GM23338 (cell line): ENCODE results near the gene NCSTN. TPM values are rescaled to one million over a fixed set of nuclear protein-coding genes. Genes with fewer than 3 reads are reported as not detected.

ENCODE experiments used
- ATAC-seq: fragments of 200-7000 bp; cut with Tn5 transposase; 3 replicates; pipeline ENCODE4 v1.9.1; 2020
- DNase-seq: peaks from one replicate; pipeline ENCODE4 v3.0.0-alpha.2; 2015; ENCODE audit warnings: low spot score
- H2AFZ ChIP-seq: fragments of 200-600 bp; sonication (generic); 2 replicates; pipeline ENCODE4 v1.8.0; 2016; ENCODE audit warnings: antibody characterized with exemption, mild to moderate bottlenecking, moderate library complexity
- H3F3A ChIP-seq: fragments of 200-600 bp; sonication (generic); replicated peaks from 2 replicates; pipeline ENCODE4 v1.8.0; 2017; ENCODE audit warnings: antibody characterized with exemption, mixed run types, low read depth
- H3K27ac ChIP-seq: fragments of 200-600 bp; sonication (generic); 2 replicates; pipeline ENCODE4 v1.6.1; 2016; ENCODE audit warnings: low read depth
- H3K27me3 ChIP-seq: fragments of 200-600 bp; sonication (generic); 2 replicates; pipeline ENCODE4 v1.8.0; 2016; ENCODE audit warnings: mild to moderate bottlenecking, mixed run types, moderate library complexity; ENCODE audit not compliant: insufficient read depth
- H3K36me3 ChIP-seq: fragments of 200-600 bp; sonication (generic); 2 replicates; pipeline ENCODE4 v1.8.0; 2016; ENCODE audit warnings: mild to moderate bottlenecking; ENCODE audit not compliant: insufficient read depth
- H3K4me1 ChIP-seq: fragments of 200-600 bp; sonication (generic); 2 replicates; pipeline ENCODE4 v1.8.0; 2016; ENCODE audit warnings: mild to moderate bottlenecking, moderate library complexity; ENCODE audit not compliant: insufficient read depth
- H3K4me2 ChIP-seq: fragments of 200-600 bp; sonication (generic); 2 replicates; pipeline ENCODE4 v1.7.1; 2017; ENCODE audit warnings: mixed run types
- H3K4me3 ChIP-seq: fragments of 200-600 bp; sonication (generic); 2 replicates; pipeline ENCODE4 v1.6.1; 2016; ENCODE audit warnings: mixed run types
- H3K79me2 ChIP-seq: fragments of 200-600 bp; sonication (generic); replicated peaks from 2 replicates; pipeline ENCODE4 v1.8.0; 2017; ENCODE audit warnings: mild to moderate bottlenecking; ENCODE audit not compliant: insufficient read depth
- H3K9me2 ChIP-seq: fragments of 200-600 bp; sonication (generic); 2 replicates; pipeline ENCODE4 v1.8.0; 2017; ENCODE audit not compliant: insufficient read depth
- H4K20me1 ChIP-seq: fragments of 200-600 bp; sonication (generic); replicated peaks from 2 replicates; pipeline ENCODE4 v1.8.0; 2017; ENCODE audit warnings: mild to moderate bottlenecking; ENCODE audit not compliant: insufficient read depth
- H3K27ac Mint-ChIP-seq: 2 replicates; pipeline ENCODE4 v1.8.0; 2020; ENCODE audit warnings: inconsistent platforms, mild to moderate bottlenecking, moderate library complexity, mixed read lengths
- H3K27me3 Mint-ChIP-seq: 3 replicates; pipeline ENCODE4 v1.8.0; 2022; ENCODE audit warnings: low read depth, mild to moderate bottlenecking, moderate library complexity, mixed read lengths, inconsistent platforms; ENCODE audit not compliant: insufficient read depth, poor library complexity
- H3K36me3 Mint-ChIP-seq: 3 replicates; pipeline ENCODE4 v1.8.0; 2021; ENCODE audit warnings: low read depth, mild to moderate bottlenecking, inconsistent platforms, moderate library complexity, mixed read lengths
- H3K4me1 Mint-ChIP-seq: 3 replicates; pipeline ENCODE4 v1.8.0; 2020; ENCODE audit warnings: mild to moderate bottlenecking, inconsistent platforms, mixed read lengths
- H3K4me3 Mint-ChIP-seq: 3 replicates; pipeline ENCODE4 v1.8.0; 2021; ENCODE audit warnings: moderate library complexity, mild to moderate bottlenecking, inconsistent platforms, mixed read lengths
- H3K9me3 Mint-ChIP-seq: 3 replicates; pipeline ENCODE4 v1.8.0; 2020; ENCODE audit warnings: moderate library complexity, mild to moderate bottlenecking, inconsistent platforms, mixed read lengths
- CREB1 ChIP-seq: fragments of 250-450 bp; sonication (Bioruptor Pico); IDR thresholded peaks from 2 replicates; pipeline ENCODE4 v1.5.0; 2020; ENCODE audit warnings: low read depth, mild to moderate bottlenecking, moderate library complexity
- ETS1 ChIP-seq: IDR thresholded peaks from 2 replicates; pipeline ENCODE4 v1.6.1; 2016; ENCODE audit warnings: antibody characterized with exemption
- EZH2 ChIP-seq: fragments of 200-600 bp; sonication (generic); IDR thresholded peaks from one replicate; pipeline ENCODE4 v1.8.0; 2017; ENCODE audit warnings: antibody characterized with exemption, mild to moderate bottlenecking, low read depth; ENCODE audit not compliant: unreplicated experiment
- EZH2phosphoT487 ChIP-seq: fragments of 200-600 bp; sonication (generic); IDR thresholded peaks from one replicate; pipeline ENCODE4 v1.8.1; 2018; ENCODE audit warnings: antibody characterized with exemption; ENCODE audit not compliant: unreplicated experiment
- JUNB ChIP-seq: IDR thresholded peaks from one replicate; pipeline ENCODE4 v1.6.1; 2016; ENCODE audit warnings: antibody characterized with exemption; ENCODE audit not compliant: unreplicated experiment
- NANOG ChIP-seq: IDR thresholded peaks from 2 replicates; pipeline ENCODE4 v1.6.1; 2016; ENCODE audit warnings: antibody characterized with exemption, borderline replicate concordance
- POLR2AphosphoS5 ChIP-seq: IDR thresholded peaks from 2 replicates; pipeline ENCODE4 v1.6.1; 2016; ENCODE audit warnings: antibody characterized with exemption, low read depth
- STAT1 ChIP-seq: IDR thresholded peaks from one replicate; pipeline ENCODE4 v1.6.1; 2016; ENCODE audit warnings: antibody characterized with exemption; ENCODE audit not compliant: unreplicated experiment
- ZNF114 ChIP-seq: fragments of 250-450 bp; sonication (Bioruptor Pico); IDR thresholded peaks from 2 replicates; pipeline ENCODE4 v1.5.0; 2020; ENCODE audit warnings: mild to moderate bottlenecking, moderate library complexity
- ZNF331 ChIP-seq: fragments of 250-450 bp; sonication (Bioruptor Pico); IDR thresholded peaks from 2 replicates; pipeline ENCODE4 v1.5.0; 2020; ENCODE audit warnings: low read depth, mild to moderate bottlenecking, moderate library complexity
- polyA plus RNA-seq: library from polyadenylated mRNA; unstranded; fragments of >200 nt; fragmentation: Nextera tagmentation; extraction: Ambion mirVana; gene quantifications from 2 replicates; pipeline ENCODE4 v1.2.1, GENCODE V29; 2016
- total RNA-seq: library from RNA; depleted of rRNA; stranded (reverse); fragments of >200 nt; shearing (Covaris generic); gene quantifications from 2 replicates; pipeline ENCODE4 v1.2.3, GENCODE V29; 2014
- TF ChIP-seq, protein P1 (sequence below), 2 experiments: fragments of 200-600 bp in 1 of 2; sonication (generic) in 1 of 2; conservative IDR thresholded peaks; 2 replicates each; pipeline versions ENCODE4 v1.5.1 to v1.6.1; 2016 to 2017; ENCODE audit warnings: antibody characterized with exemption in 2 of 2, low read depth in 2 of 2, mild to moderate bottlenecking in 2 of 2, moderate library complexity in 1 of 2
- TF ChIP-seq, protein P2 (sequence below): IDR thresholded peaks from one replicate; pipeline ENCODE4 v1.6.1; 2018; ENCODE audit warnings: antibody characterized with exemption; ENCODE audit not compliant: unreplicated experiment

NCSTN gene
- total and polyA plus RNA-seq, 2 experiments from 2014 or later, result 36.0 to 45.9 TPM

- TF ChIP-seq, protein P1, sequence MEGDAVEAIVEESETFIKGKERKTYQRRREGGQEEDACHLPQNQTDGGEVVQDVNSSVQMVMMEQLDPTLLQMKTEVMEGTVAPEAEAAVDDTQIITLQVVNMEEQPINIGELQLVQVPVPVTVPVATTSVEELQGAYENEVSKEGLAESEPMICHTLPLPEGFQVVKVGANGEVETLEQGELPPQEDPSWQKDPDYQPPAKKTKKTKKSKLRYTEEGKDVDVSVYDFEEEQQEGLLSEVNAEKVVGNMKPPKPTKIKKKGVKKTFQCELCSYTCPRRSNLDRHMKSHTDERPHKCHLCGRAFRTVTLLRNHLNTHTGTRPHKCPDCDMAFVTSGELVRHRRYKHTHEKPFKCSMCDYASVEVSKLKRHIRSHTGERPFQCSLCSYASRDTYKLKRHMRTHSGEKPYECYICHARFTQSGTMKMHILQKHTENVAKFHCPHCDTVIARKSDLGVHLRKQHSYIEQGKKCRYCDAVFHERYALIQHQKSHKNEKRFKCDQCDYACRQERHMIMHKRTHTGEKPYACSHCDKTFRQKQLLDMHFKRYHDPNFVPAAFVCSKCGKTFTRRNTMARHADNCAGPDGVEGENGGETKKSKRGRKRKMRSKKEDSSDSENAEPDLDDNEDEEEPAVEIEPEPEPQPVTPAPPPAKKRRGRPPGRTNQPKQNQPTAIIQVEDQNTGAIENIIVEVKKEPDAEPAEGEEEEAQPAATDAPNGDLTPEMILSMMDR (conservative IDR thresholded peaks at IDR 0.05; ENCODE audit: low read depth in 2 of 2), result no peak
- no peak for TF ChIP-seq ZNF114 (CRISPR knock-in tag)
- no peak for TF ChIP-seq JUNB
These were observed 33.6 kb upstream of the NCSTN start (continued) for GRCh38 chr1:160309571-160309970.

- Histone ChIP-seq H3K4me1 (no peaks in the 10 kb centered on the region), H3K36me3 (peaks cover 45% of the 10 kb centered on the region), H4K20me1 (0 out of 2 replicates have a peak, but pooled peaks cover 2% of the 10 kb centered on the region), H3F3A (no peaks in the 10 kb centered on the region; the same call in 1 of the 2 replicates), H3K79me2 (peaks cover 14% of the 10 kb centered on the region), H2AFZ (no peak overlapping the region), H3K9me2 (no peaks in the 10 kb centered on the region), H3K27me3 (no peaks in the 10 kb centered on the region), H3K27ac (no peak overlapping the region), H3K4me2 (no peak overlapping the region), H3K4me3 (no peak overlapping the region)
- Mint-ChIP-seq H3K9me3 (no peaks in the 10 kb centered on the region), H3K27ac (no peak overlapping the region), H3K36me3 (peaks cover 78% of the 10 kb centered on the region), H3K4me1 (no peaks in the 10 kb centered on the region), H3K27me3 (no peaks in the 10 kb centered on the region), H3K4me3 (no peak overlapping the region)
- no peak for DNase-seq
- ATAC-seq, result no peak
- TF ChIP-seq CREB1 (CRISPR knock-in tag), result no peak
- no peak for TF ChIP-seq NANOG
- no peak for TF ChIP-seq EZH2phosphoT487
- no peak for TF ChIP-seq STAT1
- TF ChIP-seq POLR2AphosphoS5, result no peak
- TF ChIP-seq, protein P1 (conservative IDR thresholded peaks at IDR 0.05; ENCODE audit: low read depth in 2 of 2), result no peak
- TF ChIP-seq ETS1, result no peak
- TF ChIP-seq ZNF114 (CRISPR knock-in tag), result no peak
- TF ChIP-seq ZNF331 (CRISPR knock-in tag), result no peak
- TF ChIP-seq, protein P2, sequence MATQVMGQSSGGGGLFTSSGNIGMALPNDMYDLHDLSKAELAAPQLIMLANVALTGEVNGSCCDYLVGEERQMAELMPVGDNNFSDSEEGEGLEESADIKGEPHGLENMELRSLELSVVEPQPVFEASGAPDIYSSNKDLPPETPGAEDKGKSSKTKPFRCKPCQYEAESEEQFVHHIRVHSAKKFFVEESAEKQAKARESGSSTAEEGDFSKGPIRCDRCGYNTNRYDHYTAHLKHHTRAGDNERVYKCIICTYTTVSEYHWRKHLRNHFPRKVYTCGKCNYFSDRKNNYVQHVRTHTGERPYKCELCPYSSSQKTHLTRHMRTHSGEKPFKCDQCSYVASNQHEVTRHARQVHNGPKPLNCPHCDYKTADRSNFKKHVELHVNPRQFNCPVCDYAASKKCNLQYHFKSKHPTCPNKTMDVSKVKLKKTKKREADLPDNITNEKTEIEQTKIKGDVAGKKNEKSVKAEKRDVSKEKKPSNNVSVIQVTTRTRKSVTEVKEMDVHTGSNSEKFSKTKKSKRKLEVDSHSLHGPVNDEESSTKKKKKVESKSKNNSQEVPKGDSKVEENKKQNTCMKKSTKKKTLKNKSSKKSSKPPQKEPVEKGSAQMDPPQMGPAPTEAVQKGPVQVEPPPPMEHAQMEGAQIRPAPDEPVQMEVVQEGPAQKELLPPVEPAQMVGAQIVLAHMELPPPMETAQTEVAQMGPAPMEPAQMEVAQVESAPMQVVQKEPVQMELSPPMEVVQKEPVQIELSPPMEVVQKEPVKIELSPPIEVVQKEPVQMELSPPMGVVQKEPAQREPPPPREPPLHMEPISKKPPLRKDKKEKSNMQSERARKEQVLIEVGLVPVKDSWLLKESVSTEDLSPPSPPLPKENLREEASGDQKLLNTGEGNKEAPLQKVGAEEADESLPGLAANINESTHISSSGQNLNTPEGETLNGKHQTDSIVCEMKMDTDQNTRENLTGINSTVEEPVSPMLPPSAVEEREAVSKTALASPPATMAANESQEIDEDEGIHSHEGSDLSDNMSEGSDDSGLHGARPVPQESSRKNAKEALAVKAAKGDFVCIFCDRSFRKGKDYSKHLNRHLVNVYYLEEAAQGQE, result no peak
- TF ChIP-seq EZH2, result no peak
- TF ChIP-seq JUNB, result no peak
These were observed 27.8 kb upstream of the NCSTN start for GRCh38 chr1:160315359-160315758.
